HG03039 (cell line): Measurements from ENCODE around the gene SULF2.
"Not testable (repeated sequence)": the region's sequence is repeated elsewhere in the genome, so short reads cannot be mapped to it uniquely, and the experiment has no call there.

Experiments
- ATAC-seq: cut with Tn5 transposase; IDR thresholded peaks from one replicate; pipeline ENCODE4 v1.9.1; 2021; ENCODE audit warnings: mild to moderate bottlenecking, moderate library complexity; ENCODE audit not compliant: unreplicated experiment

SULF2 gene

DNA sequence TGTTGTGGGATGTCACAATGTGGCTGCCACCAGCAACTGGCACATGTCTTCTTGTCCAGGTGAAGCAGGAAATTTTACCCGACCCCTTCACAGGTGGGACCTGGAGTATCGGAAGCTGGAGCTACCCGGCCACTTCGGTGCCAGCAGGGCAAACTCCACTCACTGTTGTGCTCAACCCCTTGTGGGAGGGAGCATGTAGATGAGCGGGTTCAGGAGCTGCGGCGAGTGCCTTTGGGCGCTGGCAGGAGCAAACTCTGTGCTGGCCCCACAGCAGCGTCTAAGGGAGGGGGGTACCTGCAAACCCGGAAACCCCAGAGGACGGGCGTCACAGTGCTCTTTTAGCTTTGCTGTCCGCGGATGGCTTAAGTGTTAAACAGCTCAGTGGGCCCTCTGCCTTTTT, 20.7 kb upstream of the SULF2 start:
- ATAC-seq, result no peak

GRCh38 chr20:47804972-47805371, 19.7 kb upstream of the SULF2 start:
- ATAC-seq, result not testable (repeated sequence)

- not testable (repeated sequence) for ATAC-seq
These were observed 19.0 kb upstream of the SULF2 start for GRCh38 chr20:47804224-47804825.

GRCh38 chr20:47802975-47803374, 17.7 kb upstream of the SULF2 start:
- ATAC-seq, result no peak

- ATAC-seq, result no peak
These were observed 17.1 kb upstream of the SULF2 start for GRCh38 chr20:47802226-47802920.

DNA sequence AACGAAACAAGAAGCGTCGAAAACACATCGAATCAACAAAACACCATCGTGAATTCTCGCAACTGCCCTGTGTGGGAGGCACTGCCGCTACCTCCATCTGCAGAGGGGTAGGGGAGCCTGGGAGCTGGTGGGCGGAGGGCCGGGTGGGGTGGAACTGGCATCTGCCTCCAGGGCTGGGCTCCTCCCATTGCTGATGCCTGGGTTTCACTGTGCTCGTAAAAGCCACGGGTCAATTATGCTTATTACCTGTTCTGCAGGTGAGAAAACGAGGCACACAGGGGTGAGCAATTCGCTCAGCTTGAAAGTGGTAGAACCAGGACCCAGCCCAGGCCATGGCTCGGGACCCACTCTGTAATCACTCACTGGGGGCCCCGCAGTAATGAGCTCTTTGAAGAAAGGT, 16.5 kb upstream of the SULF2 start:
- ATAC-seq, result no peak

DNA sequence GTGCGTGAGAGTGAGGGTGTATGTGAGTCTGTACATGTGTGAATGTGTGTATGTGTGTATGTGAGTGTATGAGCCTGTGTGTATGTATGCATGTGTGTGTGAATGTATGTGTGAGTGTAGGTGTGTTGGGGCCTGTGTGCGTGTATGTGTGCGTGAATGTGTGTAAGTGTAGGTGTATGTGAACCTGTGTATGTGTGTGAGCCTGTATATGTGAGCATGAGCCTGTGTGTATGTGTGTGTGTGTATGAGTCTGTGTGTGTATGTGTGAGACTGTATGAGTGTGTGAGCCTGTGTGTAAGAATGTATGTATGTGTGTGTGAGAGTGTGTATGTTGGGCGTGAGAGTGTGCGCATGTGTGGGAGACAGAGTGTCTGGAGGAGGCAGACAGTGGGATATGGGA, 15.8 kb upstream of the SULF2 start:
- no peak for ATAC-seq

DNA sequence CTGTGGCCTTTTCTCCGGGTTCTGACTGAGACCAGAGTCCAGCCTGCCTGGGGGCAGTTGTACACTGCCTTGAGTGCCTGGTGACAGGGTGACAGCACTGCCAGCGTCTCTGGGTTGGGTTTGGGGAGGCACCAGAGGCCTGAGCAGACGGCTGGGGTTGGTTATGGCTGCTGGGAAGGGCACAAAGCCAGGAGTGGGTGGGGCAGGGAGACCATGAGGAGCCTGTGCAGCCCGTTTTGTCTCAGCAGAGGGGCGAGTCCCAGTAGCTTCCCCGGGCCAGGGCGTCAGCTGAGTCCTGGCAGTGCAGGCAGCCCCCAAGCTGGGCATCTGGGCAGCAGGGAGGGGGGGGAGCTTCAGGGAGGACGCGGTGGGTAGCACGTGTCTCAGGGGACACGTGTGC, 15.3 kb upstream of the SULF2 start:
- ATAC-seq, result no peak

GRCh38 chr20:47799116-47799715, 13.9 kb upstream of the SULF2 start:
- ATAC-seq, result no peak

DNA sequence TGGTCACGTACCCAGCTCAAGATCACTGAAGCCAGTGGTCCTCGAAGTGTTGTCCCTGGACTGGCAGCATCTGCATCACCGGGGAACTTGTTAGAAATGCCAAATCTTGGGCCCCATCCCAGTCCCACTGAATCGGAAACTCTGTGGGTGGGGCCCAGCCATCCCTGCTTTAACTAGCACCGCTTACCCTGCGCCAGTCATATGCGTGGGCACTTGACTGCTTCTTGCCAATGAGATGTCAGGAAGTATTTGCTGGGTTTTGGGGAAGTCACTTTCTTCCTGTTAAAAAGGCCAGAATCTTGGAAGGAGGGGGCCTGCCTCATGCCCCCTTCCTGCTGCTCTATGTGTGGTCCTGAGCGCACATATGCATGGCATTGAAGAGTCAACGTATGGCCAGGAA, 11.7 kb upstream of the SULF2 start:
- ATAC-seq, result no peak

DNA sequence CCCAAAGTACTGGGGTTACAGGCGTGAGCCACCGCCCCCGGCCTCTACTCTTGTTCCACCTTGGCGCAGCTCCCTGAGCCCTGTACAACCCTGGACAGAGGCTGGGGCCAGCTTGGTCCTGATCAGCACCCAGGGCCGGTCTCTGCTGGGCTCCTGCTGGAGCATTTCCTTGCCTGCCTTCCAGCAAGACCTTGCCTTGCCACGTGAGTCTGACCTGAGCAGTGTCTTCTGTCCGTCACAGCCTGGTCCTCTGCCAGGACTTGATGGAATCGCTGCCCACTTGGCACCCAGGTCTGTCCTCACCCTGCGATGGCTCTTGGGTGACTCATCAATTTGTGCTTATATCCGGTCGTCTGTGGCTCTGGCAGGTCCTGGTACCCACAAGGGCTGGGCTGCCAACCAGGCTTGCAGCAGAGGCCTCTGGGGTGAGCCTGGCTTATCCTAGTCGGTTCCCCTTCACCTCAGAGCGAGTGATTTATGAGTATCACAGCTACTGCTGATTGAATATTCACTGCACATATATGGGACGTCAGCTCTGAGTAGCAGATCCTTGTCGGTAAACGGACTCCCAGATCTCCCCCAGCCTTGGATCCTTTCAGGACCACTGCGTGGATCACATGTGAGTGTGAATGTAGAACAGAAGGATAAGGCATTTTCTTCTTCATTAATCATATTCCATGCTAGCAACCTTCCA, 10.1 kb upstream of the SULF2 start:
- no peak for ATAC-seq

- ATAC-seq, result not testable (repeated sequence)
These were observed 9.0 kb upstream of the SULF2 start for GRCh38 chr20:47794264-47794663.

DNA sequence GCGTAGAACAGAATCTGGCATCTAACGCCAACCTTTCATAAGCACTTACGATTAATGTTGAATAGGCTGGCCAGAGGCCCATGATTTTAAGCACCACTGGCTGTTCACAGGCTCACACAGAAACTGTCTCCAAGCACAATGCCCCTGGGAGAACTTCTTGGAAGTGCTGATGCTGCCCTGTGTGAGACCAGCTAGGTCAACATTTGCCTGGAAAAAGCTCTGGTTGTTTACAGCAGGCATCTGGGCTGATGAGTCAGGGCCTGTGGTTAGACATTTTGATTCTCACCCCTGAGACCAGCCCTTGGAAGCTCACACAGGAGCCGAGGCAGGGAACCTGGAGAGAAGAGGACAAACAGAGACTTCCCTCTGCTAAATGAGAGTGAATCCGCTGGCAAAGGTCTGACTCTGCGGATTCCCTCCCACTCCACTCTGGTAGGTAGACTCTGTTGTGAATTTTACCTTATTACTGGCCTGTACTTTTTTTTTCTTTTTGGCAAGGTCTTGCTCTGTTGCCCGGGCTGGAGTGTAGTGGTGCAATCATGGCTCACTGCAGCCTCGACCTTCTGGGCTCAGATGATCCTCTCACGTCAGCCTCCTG, 6.8 kb upstream of the SULF2 start:
- no peak for ATAC-seq

DNA sequence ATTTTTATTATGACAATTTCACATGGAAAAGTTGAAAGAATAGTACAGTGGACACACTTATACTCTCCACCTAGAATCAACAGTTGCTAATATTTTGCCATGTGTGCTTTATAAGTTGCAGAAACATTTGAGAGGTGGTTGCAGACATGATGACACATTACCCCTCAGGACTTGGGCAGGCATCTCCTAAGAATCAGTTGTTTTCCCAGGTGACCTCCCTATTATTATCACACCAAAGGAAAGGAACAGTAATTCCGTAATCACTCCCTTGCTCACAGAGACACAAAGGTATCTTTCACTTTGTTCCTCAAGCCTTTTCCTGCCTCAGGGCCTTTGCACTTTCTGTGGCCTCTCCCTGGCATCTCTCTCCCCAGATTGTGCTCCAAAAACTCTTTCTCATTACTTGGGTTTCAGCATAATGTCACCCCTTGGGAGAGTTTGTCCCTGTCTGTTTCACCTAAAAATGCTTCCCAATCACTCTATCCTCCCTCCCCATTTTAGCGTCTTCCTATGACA, 5.9 kb upstream of the SULF2 start:
- ATAC-seq, result no peak

DNA sequence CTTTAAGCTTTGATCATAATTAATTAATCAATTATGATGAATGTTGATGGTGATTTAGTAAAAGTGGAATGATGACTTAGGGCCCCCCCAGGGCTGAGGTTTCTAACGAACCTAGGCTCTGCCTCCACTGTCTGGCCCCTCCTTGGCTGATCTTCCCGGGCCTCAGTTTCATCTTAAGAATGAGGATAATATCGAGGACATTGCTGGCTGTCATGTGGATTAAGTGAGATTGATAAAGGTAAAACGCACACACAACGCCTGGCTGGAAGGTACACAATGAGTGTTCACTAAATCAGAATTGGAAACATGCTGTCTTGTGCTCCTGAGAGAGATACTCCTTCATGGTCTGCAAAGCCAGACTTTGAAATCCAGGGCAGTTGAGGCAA, 5.3 kb upstream of the SULF2 start:
- ATAC-seq, result no peak

- no peak for ATAC-seq
These were observed 4.7 kb upstream of the SULF2 start for GRCh38 chr20:47789764-47790579.

DNA sequence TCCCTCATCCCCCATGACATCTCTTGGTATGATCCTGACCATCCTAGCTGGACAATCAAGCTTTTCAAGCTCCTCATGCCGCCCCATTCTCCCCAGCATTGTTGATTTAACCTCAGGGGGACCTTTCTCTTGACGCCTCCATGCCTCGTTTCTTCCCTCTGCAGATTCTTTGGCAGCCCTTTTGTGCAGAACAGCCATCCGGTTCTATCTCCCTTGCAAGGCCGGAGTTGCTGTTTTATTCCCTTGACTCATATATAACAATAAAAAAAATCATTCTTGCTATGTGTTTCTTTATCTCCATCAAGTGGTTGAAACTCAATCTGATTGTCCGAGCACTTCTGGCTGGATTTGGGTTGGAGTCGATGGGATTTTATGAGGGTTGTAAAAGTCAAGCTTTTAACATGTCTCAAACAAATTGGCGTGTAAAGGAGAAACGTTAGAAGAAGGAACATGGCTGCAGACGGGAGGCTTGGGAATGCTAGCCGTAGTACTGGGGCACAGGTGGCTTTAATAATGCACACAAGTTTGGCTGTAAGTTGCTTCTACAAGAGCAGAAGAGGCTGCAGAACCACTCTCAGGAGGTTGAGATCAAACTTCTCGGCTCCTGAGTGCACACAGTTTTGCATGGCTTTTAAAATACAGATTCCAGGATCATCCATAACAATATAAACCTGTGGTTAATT, 3.9 kb upstream of the SULF2 start:
- ATAC-seq, result no peak

GRCh38 chr20:47788741-47789080, 3.4 kb upstream of the SULF2 start:
- no peak for ATAC-seq

GRCh38 chr20:47786765-47787107, 1.5 kb upstream of the SULF2 start:
- ATAC-seq, result no peak
